ENCODE results near the gene KCNJ18.
"Not testable (repeated sequence)": the region's sequence is repeated elsewhere in the genome, so short reads cannot be mapped to it uniquely, and the experiment has no call there.

The KCNJ18 gene

GRCh38 chr17:21691883-21692703 is at the start of gene KCNJ18:
Gene KCNJ18, plus strand, starts transcription at chr17:21692523. Its CDS starts 10,264 bp downstream, at chr17:21702787.
- not testable (repeated sequence) for H3K27ac ChIP-seq (ENCODE audit: low read depth, low read length); H3K27me3 ChIP-seq (ENCODE audit: control insufficient read depth in 5 of 5, insufficient read depth in 4 of 5, low read length in 5 of 5); H3K36me3 ChIP-seq (ENCODE audit: control insufficient read depth in 5 of 5, insufficient read depth in 5 of 5, low read length in 5 of 5); H3K9ac ChIP-seq (ENCODE audit: low read length in 5 of 5); H3K9me3 ChIP-seq (ENCODE audit: control insufficient read depth in 5 of 5, low read length in 5 of 5); H3K4me3 ChIP-seq (ENCODE audit: low read depth in 1 of 5, low read length in 5 of 5); H3K4me1 ChIP-seq (ENCODE audit: control insufficient read depth in 5 of 5, insufficient read depth in 5 of 5, low read length in 5 of 5)

- not testable (repeated sequence) for H3K4me1 ChIP-seq (ENCODE audit: control insufficient read depth in 5 of 5, insufficient read depth in 5 of 5, low read length in 5 of 5); H3K27ac ChIP-seq (ENCODE audit: low read depth, low read length); H3K9ac ChIP-seq (ENCODE audit: low read length in 5 of 5); H3K9me3 ChIP-seq (ENCODE audit: control insufficient read depth in 5 of 5, low read length in 5 of 5); H3K36me3 ChIP-seq (ENCODE audit: control insufficient read depth in 5 of 5, insufficient read depth in 5 of 5, low read length in 5 of 5); H3K4me3 ChIP-seq (ENCODE audit: low read depth in 1 of 5, low read length in 5 of 5); H3K27me3 ChIP-seq (ENCODE audit: control insufficient read depth in 5 of 5, insufficient read depth in 4 of 5, low read length in 5 of 5)
Observed at GRCh38 chr17:21648125-21648524, 44.2 kb upstream of the KCNJ18 start.

- not testable (repeated sequence) for H3K9ac ChIP-seq (ENCODE audit: low read length in 5 of 5); H3K27ac ChIP-seq (ENCODE audit: low read depth, low read length); H3K4me3 ChIP-seq (ENCODE audit: low read depth in 1 of 5, low read length in 5 of 5); H3K36me3 ChIP-seq (ENCODE audit: control insufficient read depth in 5 of 5, insufficient read depth in 5 of 5, low read length in 5 of 5); H3K4me1 ChIP-seq (ENCODE audit: control insufficient read depth in 5 of 5, insufficient read depth in 5 of 5, low read length in 5 of 5); H3K27me3 ChIP-seq (ENCODE audit: control insufficient read depth in 5 of 5, insufficient read depth in 4 of 5, low read length in 5 of 5); H3K9me3 ChIP-seq (ENCODE audit: control insufficient read depth in 5 of 5, low read length in 5 of 5)
Observed at GRCh38 chr17:21650043-21650442, 42.3 kb upstream of the KCNJ18 start.

- H3K4me3 ChIP-seq (ENCODE audit: low read depth in 1 of 5, low read length in 5 of 5); H3K9me3 ChIP-seq (ENCODE audit: control insufficient read depth in 5 of 5, low read length in 5 of 5); H3K27ac ChIP-seq (ENCODE audit: low read depth, low read length); H3K27me3 ChIP-seq (ENCODE audit: control insufficient read depth in 5 of 5, insufficient read depth in 4 of 5, low read length in 5 of 5); H3K36me3 ChIP-seq (ENCODE audit: control insufficient read depth in 5 of 5, insufficient read depth in 5 of 5, low read length in 5 of 5); H3K4me1 ChIP-seq (ENCODE audit: control insufficient read depth in 5 of 5, insufficient read depth in 5 of 5, low read length in 5 of 5); H3K9ac ChIP-seq (ENCODE audit: low read length in 5 of 5): not testable (repeated sequence)
Observed at GRCh38 chr17:21652049-21652448, 40.3 kb upstream of the KCNJ18 start.

- H3K9ac ChIP-seq (ENCODE audit: low read length in 5 of 5); H3K27ac ChIP-seq (ENCODE audit: low read depth, low read length); H3K27me3 ChIP-seq (ENCODE audit: control insufficient read depth in 5 of 5, insufficient read depth in 4 of 5, low read length in 5 of 5); H3K36me3 ChIP-seq (ENCODE audit: control insufficient read depth in 5 of 5, insufficient read depth in 5 of 5, low read length in 5 of 5); H3K4me1 ChIP-seq (ENCODE audit: control insufficient read depth in 5 of 5, insufficient read depth in 5 of 5, low read length in 5 of 5); H3K4me3 ChIP-seq (ENCODE audit: low read depth in 1 of 5, low read length in 5 of 5); H3K9me3 ChIP-seq (ENCODE audit: control insufficient read depth in 5 of 5, low read length in 5 of 5): not testable (repeated sequence)
Observed at GRCh38 chr17:21653211-21653610, 39.1 kb upstream of the KCNJ18 start.

GRCh38 chr17:21656518-21657309 is 35.6 kb upstream of the KCNJ18 start:
- H3K9ac ChIP-seq (ENCODE audit: low read length in 5 of 5); H3K4me1 ChIP-seq (ENCODE audit: control insufficient read depth in 5 of 5, insufficient read depth in 5 of 5, low read length in 5 of 5): not testable (repeated sequence)

GRCh38 chr17:21659635-21660034 is 32.7 kb upstream of the KCNJ18 start:
- H3K4me3 ChIP-seq (ENCODE audit: low read depth in 1 of 5, low read length in 5 of 5); H3K36me3 ChIP-seq (ENCODE audit: control insufficient read depth in 5 of 5, insufficient read depth in 5 of 5, low read length in 5 of 5); H3K4me1 ChIP-seq (ENCODE audit: control insufficient read depth in 5 of 5, insufficient read depth in 5 of 5, low read length in 5 of 5); H3K9ac ChIP-seq (ENCODE audit: low read length in 5 of 5); H3K27ac ChIP-seq (ENCODE audit: low read depth, low read length); H3K27me3 ChIP-seq (ENCODE audit: control insufficient read depth in 5 of 5, insufficient read depth in 4 of 5, low read length in 5 of 5); H3K9me3 ChIP-seq (ENCODE audit: control insufficient read depth in 5 of 5, low read length in 5 of 5): not testable (repeated sequence)

More at GRCh38 chr17:21656518-21657309, 35.6 kb upstream of the KCNJ18 start:
- not testable (repeated sequence) for H3K27ac ChIP-seq (ENCODE audit: low read depth, low read length); H3K4me3 ChIP-seq (ENCODE audit: low read depth in 1 of 5, low read length in 5 of 5); H3K27me3 ChIP-seq (ENCODE audit: control insufficient read depth in 5 of 5, insufficient read depth in 4 of 5, low read length in 5 of 5); H3K9me3 ChIP-seq (ENCODE audit: control insufficient read depth in 5 of 5, low read length in 5 of 5); H3K36me3 ChIP-seq (ENCODE audit: control insufficient read depth in 5 of 5, insufficient read depth in 5 of 5, low read length in 5 of 5)

- H3K9me3 ChIP-seq (ENCODE audit: control insufficient read depth in 5 of 5, low read length in 5 of 5); H3K27ac ChIP-seq (ENCODE audit: low read depth, low read length); H3K9ac ChIP-seq (ENCODE audit: low read length in 5 of 5); H3K36me3 ChIP-seq (ENCODE audit: control insufficient read depth in 5 of 5, insufficient read depth in 5 of 5, low read length in 5 of 5); H3K4me1 ChIP-seq (ENCODE audit: control insufficient read depth in 5 of 5, insufficient read depth in 5 of 5, low read length in 5 of 5); H3K4me3 ChIP-seq (ENCODE audit: low read depth in 1 of 5, low read length in 5 of 5); H3K27me3 ChIP-seq (ENCODE audit: control insufficient read depth in 5 of 5, insufficient read depth in 4 of 5, low read length in 5 of 5): not testable (repeated sequence)
Observed at GRCh38 chr17:21661455-21661854, 30.9 kb upstream of the KCNJ18 start.

GRCh38 chr17:21663166-21663565 is 29.2 kb upstream of the KCNJ18 start:
- not testable (repeated sequence) for H3K9me3 ChIP-seq (ENCODE audit: control insufficient read depth in 5 of 5, low read length in 5 of 5); H3K4me3 ChIP-seq (ENCODE audit: low read depth in 1 of 5, low read length in 5 of 5); H3K36me3 ChIP-seq (ENCODE audit: control insufficient read depth in 5 of 5, insufficient read depth in 5 of 5, low read length in 5 of 5); H3K4me1 ChIP-seq (ENCODE audit: control insufficient read depth in 5 of 5, insufficient read depth in 5 of 5, low read length in 5 of 5); H3K27ac ChIP-seq (ENCODE audit: low read depth, low read length); H3K27me3 ChIP-seq (ENCODE audit: control insufficient read depth in 5 of 5, insufficient read depth in 4 of 5, low read length in 5 of 5); H3K9ac ChIP-seq (ENCODE audit: low read length in 5 of 5)

- H3K36me3 ChIP-seq (ENCODE audit: control insufficient read depth in 5 of 5, insufficient read depth in 5 of 5, low read length in 5 of 5); H3K9ac ChIP-seq (ENCODE audit: low read length in 5 of 5); H3K9me3 ChIP-seq (ENCODE audit: control insufficient read depth in 5 of 5, low read length in 5 of 5); H3K27me3 ChIP-seq (ENCODE audit: control insufficient read depth in 5 of 5, insufficient read depth in 4 of 5, low read length in 5 of 5); H3K4me3 ChIP-seq (ENCODE audit: low read depth in 1 of 5, low read length in 5 of 5); H3K27ac ChIP-seq (ENCODE audit: low read depth, low read length); H3K4me1 ChIP-seq (ENCODE audit: control insufficient read depth in 5 of 5, insufficient read depth in 5 of 5, low read length in 5 of 5): not testable (repeated sequence)
Observed at GRCh38 chr17:21663614-21664474, 28.5 kb upstream of the KCNJ18 start.

Data from subcutaneous abdominal adipose tissue (tissue), 5 donors.